GM18498 (cell line): Measurements from ENCODE around the gene PSMG4.
A peak's percentile ranks its signal among the peaks of the same experiment; 100 is the strongest.
"Not testable (repeated sequence)": the region's sequence is repeated elsewhere in the genome, so short reads cannot be mapped to it uniquely, and the experiment has no call there.

Experiments used
- ATAC-seq: cut with Tn5 transposase; IDR thresholded peaks from one replicate; pipeline ENCODE4 v1.9.1; 2021; ENCODE audit warnings: mild to moderate bottlenecking, moderate library complexity; ENCODE audit not compliant: unreplicated experiment

The PSMG4 gene

GRCh38 chr6:3230256-3230882 is 28.4 kb upstream of the PSMG4 start:
- no peak for ATAC-seq

DNA sequence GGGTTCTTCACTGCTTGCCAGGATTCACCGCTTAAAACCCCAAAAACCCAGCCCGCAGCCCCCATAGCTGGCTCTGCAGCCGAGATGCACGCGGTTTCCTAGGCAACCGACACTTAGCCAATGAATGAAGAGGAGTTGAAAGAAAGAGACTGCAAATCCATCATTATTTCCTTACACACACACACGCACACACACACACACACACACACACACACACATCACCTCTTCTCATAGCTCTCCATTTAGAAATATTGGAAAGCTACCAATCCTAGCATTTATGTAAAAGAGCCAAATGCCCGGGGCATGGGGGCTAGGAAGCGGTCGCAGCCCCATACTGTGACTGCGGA is 27.9 kb upstream of the PSMG4 start:
- ATAC-seq = no peak

DNA sequence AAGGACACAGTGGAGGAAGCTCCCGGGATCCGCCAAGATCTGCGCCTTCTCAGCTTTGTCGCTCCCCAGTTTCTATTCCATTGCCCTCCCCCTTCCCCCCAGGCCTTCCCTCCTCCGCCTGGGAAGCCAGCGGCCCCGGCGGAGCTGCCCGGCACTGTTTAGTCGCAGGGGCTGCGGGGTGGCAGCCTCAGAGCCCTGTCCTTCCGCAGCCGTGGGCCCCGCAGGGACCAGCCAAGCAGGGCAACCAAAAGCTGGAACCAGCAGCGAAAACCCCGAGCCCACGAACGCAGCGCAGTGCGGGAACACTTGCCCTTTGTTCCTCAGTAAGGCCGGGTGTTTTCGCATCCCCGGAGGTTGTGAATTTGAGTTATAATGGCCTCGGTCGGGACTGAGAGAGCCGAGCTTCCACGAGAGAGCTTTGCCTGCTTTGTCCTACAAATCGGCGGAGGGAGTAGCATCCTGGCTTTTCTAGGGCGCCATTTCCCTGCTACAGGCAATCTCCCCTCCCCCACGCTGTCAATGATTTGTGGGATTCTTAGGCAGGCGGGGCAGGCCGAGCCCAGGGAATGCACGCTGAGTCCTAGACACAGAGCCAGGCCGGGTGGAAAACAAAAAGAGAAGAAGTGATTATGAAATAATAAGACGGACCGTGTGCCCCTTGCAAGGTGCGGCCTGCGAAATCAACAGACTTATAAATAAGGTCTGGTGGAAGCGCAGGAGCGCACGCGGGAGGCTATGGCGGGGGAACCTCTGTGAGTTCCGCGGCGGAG is 27.3 kb upstream of the PSMG4 start:
- ATAC-seq = no peak

DNA sequence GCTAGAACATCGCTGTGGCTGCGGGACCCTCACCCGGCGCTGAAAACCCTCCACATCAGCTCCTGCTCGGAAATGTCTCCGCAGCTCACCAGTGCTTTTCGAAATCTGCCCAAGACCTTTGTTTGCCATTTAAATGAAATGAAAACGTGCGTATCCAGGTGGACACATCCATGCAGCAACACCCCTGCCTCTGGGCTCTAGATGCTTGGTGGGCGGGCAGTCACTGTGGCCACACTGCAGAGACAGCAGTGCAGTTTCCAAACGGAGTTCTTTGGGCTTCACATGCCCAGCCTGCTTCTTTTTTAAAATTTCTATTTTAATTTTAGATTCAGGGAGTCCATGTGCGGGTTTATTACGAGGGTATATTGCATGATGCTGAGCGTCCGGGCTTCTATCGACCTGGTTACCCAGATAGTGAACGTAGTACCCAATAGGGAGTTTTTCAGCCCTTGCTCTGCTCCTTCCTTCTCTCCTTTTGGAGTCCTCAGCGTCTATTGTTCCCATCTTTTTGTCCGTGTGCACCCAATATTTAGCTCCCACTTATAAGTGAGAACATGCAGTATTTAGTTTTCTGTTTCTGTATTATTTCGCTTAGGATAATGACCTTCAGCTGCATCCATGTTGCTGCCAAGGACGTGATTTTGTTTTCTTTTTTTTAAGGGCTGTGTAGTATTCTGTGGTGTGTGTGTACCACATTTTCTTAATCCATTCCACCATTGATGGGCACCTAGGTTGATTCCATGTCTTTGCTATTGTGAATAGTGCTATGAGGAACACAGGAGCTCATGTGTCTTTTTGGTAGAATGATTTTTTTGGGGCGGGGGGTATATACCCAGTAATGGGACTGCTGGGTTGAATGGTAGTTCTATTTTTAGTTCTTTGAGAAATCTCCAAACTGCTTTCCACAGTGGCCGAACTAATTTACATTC is 26.5 kb upstream of the PSMG4 start:
- no peak for ATAC-seq

GRCh38 chr6:3233321-3233720 is 25.4 kb upstream of the PSMG4 start:
- no peak for ATAC-seq

DNA sequence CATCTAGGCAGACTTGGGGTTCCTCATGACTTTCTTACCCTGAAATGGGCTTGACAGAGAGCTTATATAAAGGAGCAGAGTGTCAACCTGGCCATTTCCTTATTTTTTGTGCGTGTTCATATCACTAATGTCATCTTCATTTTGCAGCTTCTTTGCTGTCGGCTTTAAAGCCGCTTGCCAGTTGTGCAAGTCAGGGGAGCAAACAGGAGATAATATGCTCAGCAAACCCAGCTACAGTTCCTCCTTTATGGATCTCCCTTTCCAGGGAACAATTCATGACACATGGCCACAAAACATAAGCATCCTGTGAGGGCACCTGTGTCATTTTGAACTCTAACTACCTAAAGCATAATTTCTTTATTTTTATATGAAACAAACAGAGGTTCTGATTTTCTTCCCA is 24.8 kb upstream of the PSMG4 start:
- no peak for ATAC-seq

GRCh38 chr6:3235486-3235885 is 23.3 kb upstream of the PSMG4 start:
- ATAC-seq = peak; percentile 66

DNA sequence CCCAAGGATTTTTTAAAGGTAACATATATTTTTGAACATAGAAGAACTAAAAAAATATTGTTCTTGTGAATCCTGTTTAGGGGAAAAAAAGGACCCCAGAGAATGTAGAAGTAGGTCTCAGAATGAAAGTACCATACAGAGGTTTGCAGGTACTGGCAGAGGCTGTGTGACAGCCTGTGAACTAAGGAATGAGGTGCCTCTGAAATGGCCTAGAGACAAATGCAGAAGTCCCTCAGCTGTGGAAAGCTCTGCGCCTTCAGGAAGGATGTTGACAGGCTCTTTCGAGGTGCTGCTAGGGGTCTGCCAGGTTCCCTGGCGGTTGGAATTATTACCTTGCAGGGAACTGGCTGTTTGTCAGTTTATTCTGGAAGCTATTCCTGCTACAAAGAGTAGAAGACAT is 22.7 kb upstream of the PSMG4 start:
- ATAC-seq = no peak

DNA sequence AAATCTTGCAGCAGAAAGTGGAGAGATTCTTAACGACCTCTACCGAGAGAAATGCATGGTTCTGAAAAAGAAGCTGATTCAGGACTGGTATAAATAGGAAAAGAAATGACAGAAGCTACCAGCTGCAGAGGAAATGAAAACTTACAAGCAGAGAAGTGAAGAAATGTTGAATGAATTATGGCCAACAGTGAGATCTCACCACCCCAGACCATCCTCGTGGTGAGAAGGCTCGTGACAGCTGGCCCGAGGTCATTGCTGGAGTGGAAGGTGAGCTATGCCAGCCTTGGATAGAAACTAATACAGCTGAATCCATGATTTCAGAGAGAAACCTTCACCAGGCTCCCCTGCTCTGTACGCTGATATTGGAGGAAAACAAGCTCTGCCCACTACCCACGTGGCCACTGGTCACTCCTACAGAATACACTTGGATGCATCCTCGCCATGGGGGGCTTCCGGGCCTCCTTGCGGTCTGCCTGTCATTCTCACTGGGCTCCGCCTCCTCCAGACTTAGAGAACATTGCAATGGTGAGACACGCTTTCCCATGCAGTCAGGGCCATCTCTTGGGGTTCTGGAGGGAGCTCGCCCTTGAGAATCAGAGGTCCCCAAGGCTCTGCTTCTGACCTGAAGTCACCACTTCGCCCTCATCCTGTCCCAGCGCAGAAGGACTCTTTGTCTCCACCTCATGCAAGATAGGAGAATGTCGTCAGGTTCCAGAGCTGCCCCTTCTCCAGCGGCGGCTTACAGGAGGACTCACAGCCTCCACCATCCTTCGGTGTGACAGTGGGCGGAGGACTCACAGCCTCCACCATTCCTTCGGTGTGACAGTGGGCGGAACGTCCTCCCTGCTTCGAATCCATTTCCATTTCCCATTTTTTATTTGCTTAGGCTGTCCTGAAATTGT is 20.7 kb upstream of the PSMG4 start:
- no peak for ATAC-seq

DNA sequence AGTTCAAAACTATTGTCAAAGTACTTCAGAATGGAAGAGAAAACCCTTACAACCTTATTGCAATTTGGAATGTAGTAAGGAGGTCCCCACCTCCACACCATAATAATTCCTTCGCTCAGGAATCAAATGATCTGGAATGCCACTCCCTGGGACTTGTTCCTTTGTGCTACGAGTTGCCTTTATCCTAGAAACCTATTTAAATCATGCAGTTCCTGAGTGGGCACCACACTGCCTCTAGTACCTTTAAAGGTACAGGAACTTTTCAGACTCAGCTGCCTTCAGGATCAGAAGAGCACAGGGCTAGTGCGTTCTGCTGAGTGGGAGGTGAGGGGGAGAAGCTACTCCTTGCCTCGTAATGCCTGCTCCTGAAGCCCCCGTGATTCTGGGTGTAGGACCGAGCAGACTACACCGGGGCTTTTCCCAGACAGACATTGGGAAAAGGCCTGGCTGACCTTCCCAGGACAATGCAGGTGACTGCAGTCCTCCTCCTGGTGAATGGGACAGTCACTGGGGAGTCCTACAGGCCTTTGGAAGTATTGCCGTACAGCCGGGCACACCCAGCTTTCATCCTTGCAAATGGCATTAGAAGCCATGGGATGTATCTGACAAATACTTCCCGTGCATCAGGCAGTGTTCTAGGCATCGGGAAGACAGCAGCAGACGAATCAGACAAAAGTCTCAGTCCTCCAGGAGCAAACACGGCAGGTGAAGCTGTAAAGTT is 19.5 kb upstream of the PSMG4 start:
- no peak for ATAC-seq

DNA sequence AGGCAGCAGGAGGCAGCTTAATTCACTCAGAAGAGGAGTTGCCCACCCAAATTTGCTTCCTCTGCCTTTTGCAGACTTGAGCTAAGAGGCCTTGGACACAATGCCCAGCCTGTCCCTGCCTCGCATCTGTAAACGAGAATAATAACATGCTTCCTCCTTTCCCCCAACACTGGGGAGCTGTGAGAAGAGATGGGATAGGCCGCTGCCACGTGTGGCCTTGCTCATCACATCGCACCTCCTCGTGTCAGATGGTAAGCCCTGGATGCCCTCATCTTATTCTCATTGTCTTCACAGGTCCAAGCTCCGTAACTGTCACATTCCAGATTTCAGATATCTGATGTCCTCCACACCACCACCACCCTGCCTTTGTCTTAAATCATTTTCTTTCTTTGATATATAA is 18.2 kb upstream of the PSMG4 start:
- ATAC-seq = no peak

DNA sequence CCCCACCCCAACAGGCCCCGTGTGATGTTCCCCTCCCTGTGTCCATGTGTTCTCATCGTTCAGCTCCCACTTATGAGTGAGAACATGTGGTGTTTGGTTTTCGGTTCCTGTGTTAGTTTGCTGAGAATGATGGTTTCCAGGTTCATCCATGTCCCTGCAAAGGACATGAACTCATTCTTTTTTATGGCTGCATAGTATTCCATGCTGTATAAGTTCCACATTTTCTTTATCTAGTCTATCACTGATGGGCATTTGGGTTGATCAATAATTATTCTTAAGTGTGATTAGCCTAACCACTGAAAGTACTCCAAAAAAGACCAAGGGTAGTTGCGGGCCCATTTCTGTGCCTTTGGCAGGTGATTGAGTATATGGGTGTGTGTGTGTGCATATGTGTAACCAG is 17.0 kb upstream of the PSMG4 start:
- not testable (repeated sequence) for ATAC-seq

DNA sequence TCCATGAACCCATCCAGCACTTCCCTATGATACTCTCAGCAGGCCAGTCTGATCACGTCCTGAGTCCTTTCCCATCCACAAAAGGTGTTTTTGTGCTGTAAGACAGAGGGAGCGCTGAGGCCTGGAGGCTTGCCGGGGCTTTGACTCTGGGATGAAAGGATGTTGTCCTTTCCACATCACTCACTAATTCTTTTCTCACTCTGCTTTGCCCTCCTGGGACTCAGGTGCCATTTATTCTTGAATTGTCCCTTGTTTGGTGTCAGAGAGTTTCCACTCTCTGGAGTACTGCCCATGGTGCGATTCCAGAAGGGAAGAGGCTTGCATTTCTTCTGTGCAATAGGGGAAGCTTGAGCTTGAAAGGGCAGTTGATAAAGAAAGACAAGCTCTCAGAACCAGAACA is 16.0 kb upstream of the PSMG4 start:
- no peak for ATAC-seq

DNA sequence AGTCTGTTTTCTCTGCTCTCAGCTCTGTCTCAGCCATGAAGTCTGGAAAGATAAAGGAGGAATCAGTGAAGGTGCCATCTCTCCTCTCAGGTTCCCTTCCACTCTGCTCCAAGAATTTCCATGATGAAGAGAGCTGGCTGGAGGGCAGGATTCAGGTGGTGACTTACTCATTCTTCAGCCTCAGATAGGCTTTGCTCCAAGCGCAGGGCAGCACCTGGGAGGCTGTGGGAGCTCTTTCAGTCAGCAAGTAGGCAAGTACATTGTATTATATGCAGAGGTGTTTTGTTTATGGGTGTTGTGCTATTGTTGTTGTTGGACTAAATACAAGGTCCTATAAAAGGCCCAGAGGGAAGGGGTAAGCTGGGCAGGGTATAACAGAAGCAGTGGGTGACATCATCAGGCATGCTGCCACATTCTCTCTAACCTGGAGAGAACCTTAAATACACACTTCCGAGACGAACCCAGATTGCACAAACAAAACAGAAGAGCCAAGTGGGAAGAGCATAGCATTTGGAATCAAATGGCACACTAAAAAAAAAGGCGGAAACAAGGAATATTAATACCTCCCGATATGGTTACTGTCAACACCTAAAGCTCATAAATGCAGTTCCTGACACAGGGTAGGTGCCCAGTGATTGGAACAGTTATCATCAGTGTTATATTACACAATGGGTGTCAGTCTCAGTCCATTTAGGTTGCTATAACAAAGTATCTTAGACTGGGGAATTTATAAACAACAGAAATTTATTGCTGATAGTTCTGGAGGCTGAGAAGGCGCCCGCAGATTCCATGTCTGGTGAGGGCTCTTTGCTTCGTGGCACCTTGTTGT is 14.5 kb upstream of the PSMG4 start:
- no peak for ATAC-seq

DNA sequence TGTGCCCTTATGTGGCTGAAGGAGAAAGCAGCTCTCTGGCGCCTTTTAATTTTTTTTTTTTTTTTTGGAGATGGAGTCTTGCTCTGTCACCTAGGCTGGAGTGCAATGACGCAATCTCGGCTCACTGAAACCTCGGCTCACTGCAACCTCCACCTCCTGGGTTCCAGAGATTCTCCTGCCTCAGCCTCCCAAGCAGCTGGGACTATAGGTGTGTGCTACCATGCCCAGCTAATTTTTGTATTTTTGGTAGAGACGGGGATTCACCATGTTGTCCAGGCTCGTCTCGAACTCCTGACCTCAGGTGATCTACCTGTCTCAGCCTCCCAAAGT is 13.9 kb upstream of the PSMG4 start:
- not testable (repeated sequence) for ATAC-seq

- ATAC-seq = no peak
Measured at GRCh38 chr6:3245216-3245615, 13.5 kb upstream of the PSMG4 start.

DNA sequence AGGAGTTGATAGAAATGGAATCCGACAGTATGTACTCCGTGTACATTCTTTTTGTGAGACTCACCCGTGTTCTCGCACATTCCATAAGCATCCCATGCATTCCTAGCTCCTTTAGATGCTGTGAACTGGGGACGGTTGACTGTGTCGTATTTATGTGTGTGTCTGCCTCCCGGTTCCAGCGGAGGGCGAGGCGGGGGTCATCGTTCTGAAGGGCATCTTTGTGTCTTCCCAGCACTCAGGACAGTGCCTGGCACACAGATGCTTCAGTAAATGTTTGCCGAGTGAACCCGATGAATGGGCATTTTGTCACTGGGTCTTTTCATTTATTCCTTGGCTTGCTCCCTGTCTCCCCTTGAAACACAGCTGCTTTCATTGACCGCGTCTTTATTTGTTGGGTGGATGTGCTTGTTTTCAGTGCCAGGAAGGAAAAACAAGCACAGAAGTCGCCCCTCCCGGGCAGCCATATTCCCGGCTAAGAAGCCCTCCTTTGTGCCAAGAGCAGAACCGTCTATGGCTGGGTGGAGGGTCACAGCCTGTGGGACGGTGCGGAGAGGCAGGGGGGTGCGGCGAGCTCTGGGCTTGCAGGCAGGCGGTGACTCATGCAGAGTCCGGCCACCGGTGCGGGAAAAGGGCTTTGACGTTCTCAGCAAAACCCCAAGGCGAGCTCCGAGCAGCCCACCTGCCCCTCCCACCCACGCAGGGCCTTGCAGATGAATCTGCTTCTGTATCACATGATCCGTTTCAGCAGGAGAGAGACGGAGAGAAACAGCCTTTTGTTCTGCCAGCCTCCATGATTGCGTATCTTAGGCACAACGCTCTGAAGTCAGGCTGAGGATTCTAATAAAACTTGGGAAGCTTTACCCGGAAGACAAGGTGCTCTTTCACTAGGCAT is 11.2 kb upstream of the PSMG4 start:
- ATAC-seq = no peak

DNA sequence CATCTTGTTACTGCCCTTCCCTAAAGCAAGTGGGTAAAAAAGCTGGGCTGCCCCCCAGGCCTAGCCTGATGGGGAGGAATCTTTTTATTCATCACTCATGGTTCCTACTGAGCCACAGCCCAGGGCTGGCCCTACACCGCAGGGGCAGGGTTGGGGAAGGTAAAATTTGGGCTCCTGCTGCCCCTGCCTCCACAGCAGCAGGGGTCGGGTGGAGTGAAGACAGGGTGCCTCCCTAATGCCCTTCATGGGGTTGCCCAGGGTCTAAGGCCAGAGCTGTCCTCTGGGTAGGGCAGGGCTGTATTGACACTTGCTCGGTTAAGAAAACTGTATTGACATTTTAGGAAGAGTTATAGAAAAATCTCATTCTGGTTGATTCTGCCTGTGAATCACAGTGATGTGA is 8.9 kb upstream of the PSMG4 start:
- no peak for ATAC-seq
